K562 (cell line): ENCODE data around the gene RGS9. TPM values are rescaled to one million over a fixed set of nuclear protein-coding genes. Genes with fewer than 3 reads are reported as not detected.
A peak's percentile ranks its signal among the peaks of the same experiment; 100 is the strongest.

ENCODE experiments used
- ATF3 ChIP-seq, 2 experiments: fragments of 450-650 bp in 1 of 2; sonication (generic) in 1 of 2; formaldehyde crosslinking in 1 of 2; IDR thresholded peaks in 1 of 2; conservative IDR thresholded peaks in 1 of 2; 2 replicates each; pipeline versions ENCODE4 v1.6.1 to v1.8.1; 2016 to 2023; ENCODE audit warnings: mild to moderate bottlenecking in 2 of 2, moderate library complexity in 2 of 2, inconsistent platforms in 1 of 2, missing genetic modification reagents in 1 of 2
- BCOR ChIP-seq: fragments of 450-650 bp; IDR thresholded peaks from 2 replicates; pipeline ENCODE4 v1.6.1; 2016
- CBFA2T3 ChIP-seq: fragments of 450-650 bp; IDR thresholded peaks from 2 replicates; pipeline ENCODE4 v1.6.1; 2017
- CHD1 ChIP-seq: fragments of 200-600 bp; sonication (generic); IDR thresholded peaks from one replicate; pipeline ENCODE4 v1.6.1; 2012; ENCODE audit warnings: mild to moderate bottlenecking, moderate library complexity, low read length, inconsistent platforms
- CTBP1 ChIP-seq: fragments of 450-650 bp; IDR thresholded peaks from 2 replicates; pipeline ENCODE4 v1.6.1; 2016; ENCODE audit warnings: borderline replicate concordance
- ELF1 ChIP-seq: fragments of 200-800 bp; sonication (Bioruptor generic); IDR thresholded peaks from 2 replicates; pipeline ENCODE4 v1.6.1; 2016; ENCODE audit warnings: missing genetic modification characterization, missing compliant biosample characterization
- EP300 ChIP-seq: IDR thresholded peaks from 2 replicates; pipeline ENCODE4 v1.6.1; 2012; ENCODE audit warnings: low read length, improper control_type of control experiment
- ESRRA ChIP-seq: fragments of 450-650 bp; IDR thresholded peaks from 2 replicates; pipeline ENCODE4 v1.6.1; 2014; ENCODE audit warnings: low read depth, mild to moderate bottlenecking, moderate library complexity, borderline replicate concordance
- HMBOX1 ChIP-seq: sonication (generic); IDR thresholded peaks from 2 replicates; pipeline ENCODE4 v1.6.1; 2016
- KDM1A ChIP-seq, 2 experiments: fragments of 450-650 bp; IDR thresholded peaks; 2 replicates each; pipeline ENCODE4 v1.6.1; 2016; ENCODE audit warnings: mild to moderate bottlenecking in 2 of 2
- KLF16 ChIP-seq: IDR thresholded peaks from 2 replicates; pipeline ENCODE4 v1.6.1; 2016; ENCODE audit warnings: antibody characterized with exemption
- MAFG ChIP-seq: fragments of 450-650 bp; conservative IDR thresholded peaks from 2 replicates; pipeline ENCODE4 v1.6.1; 2016; ENCODE audit warnings: missing genetic modification characterization, missing compliant biosample characterization
- MTA2 ChIP-seq: fragments of 450-650 bp; IDR thresholded peaks from 2 replicates; pipeline ENCODE4 v1.6.1; 2016; ENCODE audit warnings: low read depth
- NCOA4 ChIP-seq: fragments of 450-650 bp; IDR thresholded peaks from 2 replicates; pipeline ENCODE4 v1.6.1; 2018; ENCODE audit warnings: mild to moderate bottlenecking; ENCODE audit not compliant: partially characterized antibody
- NEUROD1 ChIP-seq: fragments of 150-350 bp; IDR thresholded peaks from 2 replicates; pipeline ENCODE4 v1.6.1; 2014; ENCODE audit warnings: borderline replicate concordance, low read length, low read depth; ENCODE audit not compliant: partially characterized antibody
- PBX2 ChIP-seq, 2 experiments: IDR thresholded peaks in 1 of 2; conservative IDR thresholded peaks in 1 of 2; 2 replicates each; pipeline ENCODE4 v1.6.1; 2016; ENCODE audit warnings: low read depth in 2 of 2, mild to moderate bottlenecking in 1 of 2, missing compliant biosample characterization in 1 of 2, missing genetic modification characterization in 1 of 2, moderate library complexity in 1 of 2
- POLR2AphosphoS5 ChIP-seq: IDR thresholded peaks from 2 replicates; pipeline ENCODE4 v1.6.1; 2011; ENCODE audit warnings: mild to moderate bottlenecking, low read depth, low read length, moderate library complexity; ENCODE audit not compliant: control insufficient read depth, insufficient read depth
- SMARCA4 ChIP-seq: fragments of 450-650 bp; IDR thresholded peaks from 2 replicates; pipeline ENCODE4 v1.6.1; 2016
- SMARCE1 ChIP-seq: fragments of 450-650 bp; IDR thresholded peaks from 2 replicates; pipeline ENCODE4 v1.7.1; 2016; ENCODE audit warnings: mild to moderate bottlenecking
- SOX6 ChIP-seq: fragments of 450-650 bp; IDR thresholded peaks from 2 replicates; pipeline ENCODE4 v1.6.1; 2014; ENCODE audit warnings: mild to moderate bottlenecking
- STAT5B ChIP-seq: fragments of 250-450 bp; sonication (Bioruptor Pico); IDR thresholded peaks from 2 replicates; pipeline ENCODE4 v1.8.0; 2021; ENCODE audit warnings: mild to moderate bottlenecking, inconsistent platforms
- ZNF224 ChIP-seq: sonication (generic); formaldehyde crosslinking; IDR thresholded peaks from 2 replicates; pipeline ENCODE4 v1.8.0; 2022; ENCODE audit warnings: mild to moderate bottlenecking, missing genetic modification reagents
- ZNF589 ChIP-seq: fragments of 200-800 bp; sonication (Bioruptor generic); IDR thresholded peaks from 2 replicates; pipeline ENCODE4 v1.6.1; 2016; ENCODE audit warnings: low read depth, missing genetic modification characterization, missing compliant biosample characterization
- polyA plus RNA-seq, 8 experiments: library from polyadenylated mRNA; depleted of rRNA in 4 of 8; stranded (reverse) in 5 of 8; unstranded in 3 of 8; fragments of >200 nt; fragmentation: Nextera tagmentation in 2 of 8; fragmentation: Illumina TruSeq in 1 of 8; extraction: Ambion mirVana in 2 of 8; extraction: Trizol in 1 of 8; gene quantifications; 2 replicates each; pipeline versions ENCODE4 v1.2.1 to v1.2.3, GENCODE V29; 2011 to 2014; ENCODE audit warnings: inconsistent platforms in 1 of 8, missing spikeins in 1 of 8
- total RNA-seq, 7 experiments: library from RNA; depleted of rRNA in 6 of 7; stranded (reverse); fragments of >200 nt in 6 of 7; fragmentation: Illumina TruSeq in 2 of 7; extraction: Trizol in 2 of 7; gene quantifications; 2 replicates each; pipeline versions ENCODE4 v1.2.1 to v1.2.3, GENCODE V29; 2011 to 2021; ENCODE audit warnings: low replicate concordance in 1 of 7

RGS9 gene
- total and polyA plus RNA-seq, 9 of the 15 experiments (the other 6 are each of a cell fraction or from before 2014, with no cell fraction given) = 0.18 to 1.4 (median 0.55) TPM

DNA sequence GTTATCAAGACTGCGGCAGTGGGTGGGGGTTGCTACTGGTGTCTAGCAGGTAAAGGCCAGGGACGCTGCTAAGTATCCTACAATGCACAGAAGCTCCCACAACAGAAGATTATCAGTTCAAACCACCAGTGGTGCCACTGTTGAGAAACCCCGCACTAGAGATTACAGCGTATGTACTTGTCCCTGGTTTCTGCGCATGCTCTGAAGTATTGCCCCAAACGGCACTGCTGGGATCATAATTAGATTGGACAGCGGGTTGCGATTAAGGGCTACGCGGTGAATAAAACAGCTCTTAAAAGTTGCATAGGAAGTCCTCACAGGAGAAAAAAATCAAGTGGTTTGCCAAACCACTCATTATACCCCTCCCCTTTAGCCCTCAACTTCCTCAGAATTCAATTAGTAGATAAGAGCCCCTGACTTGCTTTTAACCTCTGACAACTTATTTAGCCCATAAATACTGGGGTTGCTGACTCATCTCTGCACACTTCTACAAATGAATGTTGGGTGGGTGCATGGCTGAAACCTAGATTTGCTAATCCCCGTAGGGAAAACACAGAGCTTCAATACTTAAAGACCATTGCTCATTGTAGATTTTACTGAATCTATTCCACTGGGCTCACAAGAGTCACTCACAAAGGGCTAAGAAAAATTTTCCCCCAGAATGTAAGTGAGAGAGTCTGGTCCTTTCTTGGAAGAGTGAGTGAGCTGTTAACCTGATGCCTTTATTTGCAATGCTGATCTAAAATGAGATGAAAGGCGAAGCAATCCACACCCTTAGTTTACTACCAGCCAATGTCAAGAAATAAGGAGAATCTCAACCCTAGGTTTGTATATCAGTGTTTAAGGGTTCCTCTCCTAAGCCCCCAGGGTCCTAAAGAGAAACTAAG lies 91.8 kb downstream of the RGS9 start (continued):
- TF ChIP-seq NEUROD1 = peak; percentile 14
- TF ChIP-seq EP300 = peak; percentile 49; the same call in 1 of the 2 replicates
- peak; percentile 45; the same call in 1 of the 2 replicates for TF ChIP-seq POLR2AphosphoS5
- 0 out of 2 replicates have a peak, but pooled peaks have one; percentile 41 for TF ChIP-seq CTBP1
- peak; percentile 52; the same call in 1 of the 2 replicates for TF ChIP-seq SOX6
- 0 out of 2 replicates have a peak, but pooled peaks have one; percentile 30 for TF ChIP-seq ELF1 (tag)
- TF ChIP-seq SMARCA4 = peak; percentile 58; the same call in 1 of the 2 replicates
- TF ChIP-seq ZNF589 (CRISPR knock-in tag) = 0 out of 2 replicates have a peak, but pooled peaks have one; percentile 35
- 0 out of 2 replicates have a peak, but pooled peaks have one; percentile 2 for TF ChIP-seq BCOR
- peak; percentile 69 to 73 for TF ChIP-seq KDM1A (IDR thresholded peaks at IDR 0.05)
- peak; percentile 72 for TF ChIP-seq ATF3 (IDR thresholded peaks at IDR 0.05)
- TF ChIP-seq ATF3 (CRISPR knock-in tag; conservative IDR thresholded peaks at IDR 0.05) = no peak
- no peak for TF ChIP-seq NCOA4
- TF ChIP-seq HMBOX1 = peak; percentile 83; the same call in 1 of the 2 replicates
- TF ChIP-seq STAT5B (CRISPR knock-in tag) = no peak
- TF ChIP-seq MAFG (tag) = peak; percentile 84
- TF ChIP-seq ZNF224 (CRISPR knock-in tag) = no peak
- TF ChIP-seq ESRRA = peak; percentile 16; the same call in 1 of the 2 replicates
- peak; percentile 79; the same call in 1 of the 2 replicates for TF ChIP-seq SMARCE1
- no peak for TF ChIP-seq CHD1
- no peak for TF ChIP-seq PBX2 (CRISPR knock-in tag; IDR thresholded peaks at IDR 0.05; ENCODE audit: low read depth)
- TF ChIP-seq PBX2 (tag; conservative IDR thresholded peaks at IDR 0.05; ENCODE audit: low read depth) = peak; percentile 82
- peak; percentile 86 for TF ChIP-seq CBFA2T3
- TF ChIP-seq KLF16 = peak; percentile 43; the same call in 1 of the 2 replicates
- 0 out of 2 replicates have a peak, but pooled peaks have one; percentile 30 for TF ChIP-seq MTA2
